Measurements from ENCODE around the gene C17orf107. TPM values are rescaled to one million over a fixed set of nuclear protein-coding genes. Genes with fewer than 3 reads are reported as not detected.

Gene C17orf107
- total and polyA plus RNA-seq, 9 of the 15 experiments (the other 6 are each of a cell fraction or from before 2014, with no cell fraction given), result 0.05 to 0.29 (median 0.07) TPM; not detected in 4

DNA sequence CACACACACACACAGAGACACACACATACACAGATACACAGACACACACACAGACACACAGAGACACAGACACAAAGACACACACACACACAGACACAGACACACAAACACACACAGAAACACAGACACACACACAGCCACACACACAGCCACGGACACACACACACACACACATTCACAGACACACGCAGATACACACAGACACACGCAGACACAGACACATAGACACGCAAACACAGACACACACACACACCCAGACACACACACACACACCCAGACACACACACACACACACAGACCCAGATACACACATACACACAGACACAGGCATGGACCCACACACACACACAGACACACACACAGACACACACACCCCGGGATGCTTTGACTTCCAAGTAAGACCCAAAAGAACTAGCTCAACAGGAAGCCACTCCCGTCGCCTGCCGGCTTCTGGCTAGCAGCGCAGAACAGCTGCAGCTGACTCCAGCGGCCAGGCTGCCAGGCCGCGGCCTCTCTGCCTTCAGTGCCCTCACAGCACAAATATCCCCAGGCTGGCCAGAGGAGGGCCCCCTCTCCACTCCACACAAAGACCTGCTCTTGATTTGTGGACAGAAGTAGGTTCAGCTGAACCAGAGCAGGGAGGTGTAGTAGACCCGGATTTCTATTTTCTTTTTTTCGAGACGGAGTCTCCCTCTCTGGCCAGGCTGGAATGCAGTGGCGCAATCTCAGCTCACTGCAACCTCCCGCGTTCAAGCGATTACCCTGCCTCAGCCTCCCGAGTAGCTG, 9.6 kb downstream of the C17orf107 start (continued):
- TF ChIP-seq ARNT (IDR thresholded peaks at IDR 0.05) (0 out of 4 replicates have a peak, but pooled peaks of 1 of the 2 experiments have one; percentile 37), NRF1 (conservative IDR thresholded peaks at IDR 0.05 in 1 of 2, IDR thresholded peaks at IDR 0.05 in 1 of 2) (peak; percentile 30 to 41; a peak in 2 of 4 replicates), ARID2 (IDR thresholded peaks at IDR 0.05) (0 out of 2 replicates have a peak, but pooled peaks have one; percentile 15), ZNF507 (tag; conservative IDR thresholded peaks at IDR 0.05) (no peak), KDM5B (IDR thresholded peaks at IDR 0.05; ENCODE audit: insufficient replicate concordance, low read depth, low read length) (no peak), TARDBP (IDR thresholded peaks at IDR 0.05) (no peak), BCOR (IDR thresholded peaks at IDR 0.05) (peak; percentile 67), FOXO4 (CRISPR knock-in tag; IDR thresholded peaks at IDR 0.05) (no peak), PHF20 (IDR thresholded peaks at IDR 0.05; ENCODE audit: partially characterized antibody) (peak; percentile 40), ZNF384 (IDR thresholded peaks at IDR 0.05; ENCODE audit: low read depth, low read length) (no peak), MBD2 (IDR thresholded peaks at IDR 0.05; ENCODE audit: borderline replicate concordance, low read depth) (no peak), RFX1 (IDR thresholded peaks at IDR 0.05) (no peak), RREB1 (CRISPR knock-in tag; IDR thresholded peaks at IDR 0.05) (no peak), SMARCC2 (IDR thresholded peaks at IDR 0.05; ENCODE audit: low read depth) (no peak), RCOR1 (IDR thresholded peaks at IDR 0.05; ENCODE audit: borderline replicate concordance in 1 of 2, low read depth in 2 of 2, low read length in 2 of 2) (no peak), HIVEP1 (CRISPR knock-in tag; IDR thresholded peaks at IDR 0.05) (no peak)
- TF ChIP-seq, protein P1, sequence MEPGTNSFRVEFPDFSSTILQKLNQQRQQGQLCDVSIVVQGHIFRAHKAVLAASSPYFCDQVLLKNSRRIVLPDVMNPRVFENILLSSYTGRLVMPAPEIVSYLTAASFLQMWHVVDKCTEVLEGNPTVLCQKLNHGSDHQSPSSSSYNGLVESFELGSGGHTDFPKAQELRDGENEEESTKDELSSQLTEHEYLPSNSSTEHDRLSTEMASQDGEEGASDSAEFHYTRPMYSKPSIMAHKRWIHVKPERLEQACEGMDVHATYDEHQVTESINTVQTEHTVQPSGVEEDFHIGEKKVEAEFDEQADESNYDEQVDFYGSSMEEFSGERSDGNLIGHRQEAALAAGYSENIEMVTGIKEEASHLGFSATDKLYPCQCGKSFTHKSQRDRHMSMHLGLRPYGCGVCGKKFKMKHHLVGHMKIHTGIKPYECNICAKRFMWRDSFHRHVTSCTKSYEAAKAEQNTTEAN (CRISPR knock-in tag; IDR thresholded peaks at IDR 0.05), result no peak
- TF ChIP-seq, protein P2, sequence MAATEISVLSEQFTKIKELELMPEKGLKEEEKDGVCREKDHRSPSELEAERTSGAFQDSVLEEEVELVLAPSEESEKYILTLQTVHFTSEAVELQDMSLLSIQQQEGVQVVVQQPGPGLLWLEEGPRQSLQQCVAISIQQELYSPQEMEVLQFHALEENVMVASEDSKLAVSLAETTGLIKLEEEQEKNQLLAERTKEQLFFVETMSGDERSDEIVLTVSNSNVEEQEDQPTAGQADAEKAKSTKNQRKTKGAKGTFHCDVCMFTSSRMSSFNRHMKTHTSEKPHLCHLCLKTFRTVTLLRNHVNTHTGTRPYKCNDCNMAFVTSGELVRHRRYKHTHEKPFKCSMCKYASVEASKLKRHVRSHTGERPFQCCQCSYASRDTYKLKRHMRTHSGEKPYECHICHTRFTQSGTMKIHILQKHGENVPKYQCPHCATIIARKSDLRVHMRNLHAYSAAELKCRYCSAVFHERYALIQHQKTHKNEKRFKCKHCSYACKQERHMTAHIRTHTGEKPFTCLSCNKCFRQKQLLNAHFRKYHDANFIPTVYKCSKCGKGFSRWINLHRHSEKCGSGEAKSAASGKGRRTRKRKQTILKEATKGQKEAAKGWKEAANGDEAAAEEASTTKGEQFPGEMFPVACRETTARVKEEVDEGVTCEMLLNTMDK (IDR thresholded peaks at IDR 0.05; ENCODE audit: borderline replicate concordance, insufficient read depth, low read depth, low read length, poor library complexity, severe bottlenecking), result no peak
